Renal cortical epithelial cell (primary cell): ENCODE data around the gene ZMYND15. TPM values are rescaled to one million over a fixed set of nuclear protein-coding genes. Genes with fewer than 3 reads are reported as not detected.
"Not testable (repeated sequence)": the region's sequence is repeated elsewhere in the genome, so short reads cannot be mapped to it uniquely, and the experiment has no call there.

ENCODE experiments used
- DNase-seq: peaks from one replicate; pipeline ENCODE4 v3.0.0-alpha.2; 2011; ENCODE audit warnings: low read depth
- total RNA-seq: library from RNA; depleted of rRNA; stranded (reverse); fragments of >200 nt; gene quantifications from 2 replicates; pipeline ENCODE4 v1.2.3, GENCODE V29; 2014

Gene ZMYND15
- 0.30 and 1.0 TPM in 2 replicates for total RNA-seq

DNA sequence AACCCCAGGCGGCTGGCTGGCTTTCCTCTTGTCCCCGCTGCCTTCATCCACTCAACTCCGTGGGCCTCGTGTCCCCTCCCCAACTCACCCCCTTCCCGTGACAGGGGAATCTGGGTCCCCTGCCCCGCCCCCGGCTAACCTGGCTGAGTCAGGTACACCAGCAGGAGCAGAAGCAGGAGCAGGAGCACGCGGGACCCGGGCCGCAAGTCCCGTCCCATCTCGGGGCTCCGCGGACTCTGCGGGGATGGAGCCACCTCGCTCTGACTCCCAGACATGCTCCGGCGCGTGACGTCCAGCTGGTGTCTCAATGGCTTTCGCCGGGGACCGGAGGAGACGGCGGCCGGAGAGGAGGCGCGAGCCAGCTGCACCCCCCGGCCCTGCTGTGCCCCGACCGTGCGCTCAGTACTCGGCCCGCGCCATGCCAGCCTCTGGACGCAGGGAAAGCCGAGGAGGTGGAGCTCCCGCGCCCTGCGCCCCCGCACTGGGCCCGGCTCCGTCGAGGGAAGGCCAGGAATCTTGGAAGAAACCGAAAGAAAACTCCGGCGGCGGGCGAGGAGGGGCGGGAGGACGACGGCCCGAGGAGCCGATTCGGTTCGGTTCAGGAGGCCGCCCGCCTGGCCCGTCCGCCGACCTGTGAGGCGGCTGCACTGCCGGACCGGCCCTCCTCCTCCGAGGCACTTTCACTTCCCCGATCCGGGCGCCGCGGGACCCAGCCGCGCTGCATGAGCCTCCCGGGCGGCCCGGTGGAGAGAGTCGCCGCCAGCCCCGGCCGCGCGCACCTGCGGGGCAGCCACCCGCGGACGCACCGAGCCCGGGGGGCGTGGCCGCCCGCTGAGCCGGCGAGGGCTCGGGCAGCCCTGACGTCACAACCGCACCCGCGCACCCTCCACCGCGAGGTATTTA, at the start of gene ZMYND15, which contains the start of gene CXCL16:
TSS of gene ZMYND15 (plus strand) at position 712 of the 903 bp plus-strand sequence. CDS start 716 bp downstream, outside the sequence.
TSS of gene CXCL16 (minus strand) at position 807 of the 903 bp plus-strand sequence. CDS start at position 218, 589 bp downstream.
- DNase-seq = no peak

GRCh38 chr17:4689872-4690271, 49.8 kb upstream of the ZMYND15 start:
- not testable (repeated sequence) for DNase-seq

- no peak for DNase-seq
Observed at GRCh38 chr17:4690745-4691144, 48.9 kb upstream of the ZMYND15 start.

DNA sequence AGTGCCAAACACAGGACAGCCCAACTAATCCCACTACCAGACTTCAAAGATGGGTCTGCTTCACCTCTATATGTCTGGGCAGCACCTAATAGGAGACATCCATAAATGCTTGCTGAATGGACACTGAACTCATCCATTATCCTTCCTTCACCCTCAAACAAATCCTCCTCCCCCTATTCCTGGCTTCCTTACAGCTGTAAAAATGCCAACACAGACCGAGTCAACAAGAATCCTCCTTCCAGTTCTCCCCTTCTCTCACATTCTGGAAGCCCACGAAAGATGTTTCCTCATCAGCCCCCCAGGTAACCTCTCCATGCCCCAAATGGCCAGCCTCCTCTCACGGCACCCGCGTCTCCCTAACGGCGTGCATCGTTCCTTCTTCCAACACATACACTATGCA, 47.9 kb upstream of the ZMYND15 start:
- no peak for DNase-seq

DNA sequence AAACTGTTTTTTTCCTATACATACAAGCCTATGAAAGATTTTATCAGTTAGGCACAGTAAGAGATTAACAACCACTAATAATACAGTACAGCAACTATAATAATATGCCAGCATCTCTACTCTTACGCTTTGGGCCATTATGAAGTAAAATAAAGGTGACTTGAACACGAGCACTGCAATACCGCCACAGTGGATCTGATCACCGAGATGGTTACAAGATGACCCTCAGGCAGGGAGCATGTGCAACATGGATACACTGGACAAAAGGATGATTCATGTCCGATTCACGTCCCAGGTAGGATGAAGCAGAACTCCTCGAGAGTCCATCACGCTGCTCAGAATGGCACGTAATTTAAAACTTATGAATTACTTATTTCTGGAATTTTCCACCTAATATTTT, 46.2 kb upstream of the ZMYND15 start:
- DNase-seq = no peak

DNA sequence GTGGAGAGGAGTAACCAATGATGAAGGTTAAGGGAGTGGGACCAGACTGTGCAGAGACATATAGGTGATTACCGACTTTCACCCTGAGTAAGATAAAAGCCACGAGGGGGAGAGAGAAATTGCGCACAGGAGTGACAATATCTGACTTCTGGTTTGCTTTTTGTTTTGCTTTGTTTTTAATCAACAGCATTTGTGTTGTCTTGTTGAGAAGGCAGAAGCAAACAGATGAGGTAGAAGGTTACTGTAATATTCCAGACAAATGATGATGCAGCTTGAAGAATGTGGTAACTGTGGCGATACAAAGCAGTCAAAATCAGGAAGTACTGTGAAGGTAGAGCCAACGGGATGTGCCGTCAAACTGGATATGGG, 43.2 kb upstream of the ZMYND15 start:
- DNase-seq = no peak

DNA sequence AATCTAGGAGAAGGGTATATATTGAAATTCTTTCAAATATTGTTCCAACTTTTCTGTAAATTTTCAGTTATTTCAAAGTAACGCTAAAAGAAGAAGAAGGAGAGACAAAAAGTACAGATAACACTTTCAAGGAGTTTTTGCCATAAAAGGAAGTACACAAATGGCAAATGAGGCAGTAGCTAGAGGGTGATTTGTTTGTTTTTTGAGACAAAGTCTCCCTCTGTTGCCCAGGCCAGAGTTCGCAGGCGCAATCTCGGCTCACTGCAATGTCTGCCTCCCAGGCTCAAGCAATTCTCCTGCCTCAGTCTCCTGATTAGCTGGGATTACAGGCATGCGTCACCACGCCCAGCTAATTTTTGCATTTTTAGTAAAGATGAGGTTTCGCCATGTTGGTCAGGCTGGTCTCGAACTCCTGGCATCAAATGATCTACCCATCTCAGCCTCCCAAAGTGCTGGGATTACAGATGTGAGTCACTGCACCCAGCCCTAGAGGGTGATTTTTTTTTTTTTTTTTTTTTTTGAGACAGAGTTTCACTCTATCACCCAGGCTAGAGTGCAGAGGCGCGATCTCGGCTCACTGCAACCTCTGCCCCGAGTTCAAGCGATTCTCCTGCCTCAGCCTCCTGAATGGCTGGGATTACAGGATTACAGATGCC, 40.1 kb upstream of the ZMYND15 start:
- DNase-seq = not testable (repeated sequence)

GRCh38 chr17:4701116-4701515, 38.5 kb upstream of the ZMYND15 start:
- DNase-seq = no peak

- no peak for DNase-seq
Observed at GRCh38 chr17:4703330-4703691, 36.3 kb upstream of the ZMYND15 start.

DNA sequence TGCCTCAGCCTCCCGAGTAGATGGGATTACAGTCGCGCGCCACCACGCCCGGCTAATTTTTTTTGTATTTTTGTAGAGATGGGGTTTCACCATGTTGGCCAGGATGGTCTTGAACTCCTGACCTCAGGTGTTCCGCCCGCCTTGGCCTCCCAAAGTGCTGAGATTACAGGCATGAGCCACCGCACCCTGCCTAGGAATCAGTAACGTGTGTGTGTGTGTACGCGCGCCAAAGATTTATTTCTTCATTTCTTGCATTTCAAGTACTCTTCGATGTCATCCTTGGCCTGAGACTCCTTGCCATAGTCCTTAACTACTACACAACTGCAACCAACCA, 35.1 kb upstream of the ZMYND15 start:
- DNase-seq = not testable (repeated sequence)

DNA sequence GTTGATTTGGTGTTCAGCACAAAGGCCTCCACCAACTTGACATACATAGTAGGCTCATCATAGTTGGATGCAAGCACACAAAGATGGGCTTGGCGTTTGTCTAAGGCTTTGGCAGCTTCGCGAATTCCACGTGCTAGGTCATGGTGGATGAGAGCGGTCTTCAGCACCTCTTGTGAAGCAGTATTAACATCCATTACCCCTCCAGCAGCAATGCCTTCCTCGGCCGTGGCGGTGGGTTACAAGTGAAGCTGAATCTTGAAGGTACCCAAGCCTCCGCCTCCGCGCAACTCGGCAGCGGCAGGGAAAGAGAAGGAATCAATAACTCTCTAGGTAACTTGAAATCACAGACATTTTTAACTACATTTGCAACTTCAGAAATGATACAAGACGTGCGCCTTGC, 34.6 kb upstream of the ZMYND15 start:
- DNase-seq = no peak

DNA sequence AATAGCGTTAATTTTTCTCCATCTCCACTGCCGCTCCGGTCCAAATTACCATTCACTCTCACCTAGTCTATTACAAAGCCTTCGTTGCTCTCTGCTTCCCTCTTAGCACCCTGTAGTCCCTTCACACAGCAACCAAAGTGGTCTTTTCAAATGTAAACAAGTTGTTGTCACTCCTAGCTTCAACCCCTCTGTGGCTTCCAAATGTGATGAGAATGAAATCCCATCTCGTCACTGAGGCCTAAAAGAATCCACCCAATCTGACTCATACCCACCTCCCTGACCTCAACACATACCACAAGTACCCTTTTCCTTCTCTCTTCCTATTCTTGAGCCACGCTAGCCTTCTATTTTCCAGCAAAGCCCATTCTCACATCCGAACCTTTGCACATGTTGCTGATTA, 33.5 kb upstream of the ZMYND15 start:
- peak; percentile 59 for DNase-seq

GRCh38 chr17:4708436-4708835, 31.2 kb upstream of the ZMYND15 start:
- no peak for DNase-seq

- peak; percentile 91 for DNase-seq
Observed at GRCh38 chr17:4709794-4710692, 29.6 kb upstream of the ZMYND15 start, which contains the start of gene ARRB2. Gene ARRB2 (plus strand): TSS chr17:4710632. CDS start chr17:4710722, 90 bp downstream.

DNA sequence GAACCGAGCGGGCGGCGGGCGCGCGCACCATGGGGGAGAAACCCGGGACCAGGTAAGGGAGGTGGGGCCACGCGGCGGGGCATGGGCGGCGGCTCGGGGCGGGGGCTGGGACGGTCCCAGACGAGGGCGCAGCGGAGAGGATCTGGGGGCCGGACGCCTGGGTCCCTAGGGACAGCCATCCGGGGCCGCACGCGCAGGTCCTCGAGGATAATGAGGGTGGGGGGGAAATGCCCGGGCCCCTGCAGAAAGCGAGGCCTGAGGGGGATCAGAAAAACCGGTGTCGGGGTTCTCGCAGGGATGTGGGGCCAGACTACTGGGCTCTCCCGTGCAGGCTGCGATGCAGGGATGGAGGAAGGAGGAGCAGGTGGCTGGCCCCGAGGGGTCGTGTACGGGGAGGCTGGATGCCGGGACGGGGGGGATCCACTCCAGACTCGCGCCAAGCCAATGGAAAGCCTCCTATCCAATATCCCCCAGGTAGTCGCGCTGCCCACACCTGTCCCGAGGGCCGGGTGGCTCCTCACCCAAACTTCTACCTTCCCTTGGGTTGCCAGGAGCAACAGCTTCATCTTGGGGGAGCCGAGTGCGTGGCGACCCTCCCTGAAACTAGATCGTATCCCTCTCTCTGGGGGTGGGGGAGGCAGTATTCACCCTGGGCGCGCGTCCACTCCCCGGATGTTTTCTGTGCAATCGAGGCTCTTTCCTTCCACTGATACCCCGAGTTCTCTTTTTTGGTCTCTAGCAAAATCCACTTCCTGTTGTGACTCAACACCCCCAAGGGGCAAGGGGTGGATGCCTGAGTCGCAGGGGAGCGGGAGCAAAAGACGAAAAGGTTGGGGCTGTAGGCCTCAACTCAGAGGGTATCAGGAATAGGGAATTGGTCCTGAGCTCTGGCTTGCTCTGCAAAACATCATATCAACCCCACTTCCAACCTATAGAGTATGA, 28.7 kb upstream of the ZMYND15 start:
- no peak for DNase-seq

GRCh38 chr17:4711661-4712181, 27.9 kb upstream of the ZMYND15 start:
- no peak for DNase-seq

- no peak for DNase-seq
Observed at GRCh38 chr17:4712526-4712925, 27.1 kb upstream of the ZMYND15 start.

DNA sequence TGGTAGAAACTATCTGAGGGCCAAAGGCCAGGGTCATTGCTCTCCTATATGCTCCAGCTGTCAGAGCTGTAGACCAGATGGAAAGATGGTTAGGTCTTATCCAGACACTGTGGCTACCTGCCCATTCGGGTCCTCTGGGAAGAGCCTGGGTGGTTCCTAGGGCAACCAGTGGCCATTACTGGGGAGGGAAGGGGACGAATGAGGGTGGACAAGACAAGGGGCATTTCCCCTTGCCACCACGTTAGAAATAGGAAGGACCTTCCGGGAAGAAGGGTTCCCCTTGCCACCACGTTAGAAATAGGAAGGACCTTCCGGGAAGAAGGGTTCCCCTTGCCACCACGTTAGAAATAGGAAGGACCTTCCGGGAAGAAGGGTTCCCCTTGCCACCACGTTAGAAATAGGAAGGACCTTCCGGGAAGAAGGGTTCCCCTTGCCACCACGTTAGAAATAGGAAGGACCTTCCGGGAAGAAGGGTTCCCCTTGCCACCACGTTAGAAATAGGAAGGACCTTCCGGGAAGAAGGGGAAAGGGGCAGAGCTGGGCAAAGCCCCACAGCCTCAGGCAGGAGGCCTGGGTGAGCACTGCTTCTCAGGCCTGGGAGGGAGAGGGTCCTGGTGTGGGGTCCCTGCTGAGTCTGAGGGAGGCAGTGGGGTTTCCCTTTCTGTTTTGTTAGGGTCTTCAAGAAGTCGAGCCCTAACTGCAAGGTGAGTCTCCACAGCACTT, 25.1 kb upstream of the ZMYND15 start:
- DNase-seq = not testable (repeated sequence)

- no peak for DNase-seq
Observed at GRCh38 chr17:4715063-4715744, 24.4 kb upstream of the ZMYND15 start.
